Breast epithelium (tissue), 3 donors: ENCODE measurements around the gene NRG3.

ENCODE experiments used
- CTCF ChIP-seq, 3 donors: fragments of 450-650 bp; IDR thresholded peaks; one replicate each; pipeline ENCODE4 v1.5.1; 2016 to 2017; ENCODE audit warnings: antibody characterized with exemption in 3 of 3, mild to moderate bottlenecking in 3 of 3, moderate library complexity in 3 of 3
- POLR2A ChIP-seq: fragments of 450-650 bp; IDR thresholded peaks from one replicate; pipeline ENCODE4 v1.6.1; 2016; ENCODE audit warnings: antibody characterized with exemption, mild to moderate bottlenecking, moderate library complexity
- POLR2AphosphoS5 ChIP-seq, 3 donors: sonication (generic); formaldehyde crosslinking; IDR thresholded peaks; one replicate each; pipeline ENCODE4 v1.6.1; 2017; ENCODE audit warnings: antibody characterized with exemption in 3 of 3

- no peak for TF ChIP-seq CTCF (IDR thresholded peaks at IDR 0.05)
- TF ChIP-seq POLR2A, result no peak
- no peak for TF ChIP-seq POLR2AphosphoS5 (IDR thresholded peaks at IDR 0.05)
These were observed 32.0 kb upstream of the NRG3 start for GRCh38 chr10:81843042-81843441.
